HG02678 (cell line): ENCODE measurements around the gene ADARB2.

ENCODE experiments used
- ATAC-seq: cut with Tn5 transposase; IDR thresholded peaks from one replicate; pipeline ENCODE4 v1.9.1; 2021; ENCODE audit warnings: mild to moderate bottlenecking, moderate library complexity; ENCODE audit not compliant: unreplicated experiment

The ADARB2 gene

GRCh38 chr10:1378473-1378872, 358.9 kb downstream of the ADARB2 start:
- no peak for ATAC-seq

GRCh38 chr10:1377740-1378397, 359.5 kb downstream of the ADARB2 start:
- no peak for ATAC-seq

DNA sequence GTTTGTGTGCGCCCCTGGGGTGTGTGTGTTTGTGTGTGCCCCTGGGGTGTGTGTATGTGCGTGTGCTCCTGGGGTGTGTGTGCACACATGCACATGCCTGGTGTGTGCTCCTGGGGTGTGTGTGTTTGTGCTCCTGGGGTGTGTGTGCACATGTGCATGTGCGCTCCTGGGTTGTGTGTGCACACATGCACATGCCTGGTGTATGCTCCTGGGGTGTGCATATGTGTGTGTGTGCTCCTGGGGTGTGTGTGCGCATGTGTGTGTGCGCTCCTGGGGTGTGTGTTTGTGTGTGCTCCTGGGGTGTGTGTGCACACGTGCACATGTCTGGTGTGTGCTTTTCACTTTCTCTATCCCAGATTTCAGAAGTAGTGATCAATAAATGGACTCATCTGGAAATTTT, 360.1 kb downstream of the ADARB2 start:
- no peak for ATAC-seq

DNA sequence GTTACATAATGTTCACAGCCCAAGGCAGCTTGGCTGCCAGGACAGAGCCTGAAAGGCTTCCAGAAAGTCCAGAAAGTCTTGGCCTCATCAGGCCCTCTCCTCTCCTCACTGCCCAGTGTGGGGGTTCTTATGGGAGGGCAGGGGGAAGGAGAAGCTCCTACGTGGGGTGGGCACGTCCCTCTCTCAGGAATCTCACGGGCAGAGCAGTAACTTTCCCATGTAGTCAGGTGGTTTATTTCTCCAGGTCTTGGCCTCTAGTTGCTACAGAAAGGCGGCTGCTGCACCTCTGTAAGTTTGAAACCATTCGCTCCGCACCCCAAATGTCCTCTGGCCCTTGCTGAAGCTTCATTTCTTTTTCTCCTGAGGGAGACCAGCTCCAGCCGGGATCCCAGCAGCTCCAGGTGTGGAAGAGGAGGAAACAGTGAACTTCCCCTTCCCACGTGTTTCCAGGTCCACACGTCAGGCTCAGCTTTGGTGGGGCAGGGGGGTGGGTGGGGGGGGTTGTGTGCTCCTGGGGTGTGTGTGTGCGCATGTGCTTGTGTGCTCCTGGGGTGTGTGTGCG, 360.9 kb downstream of the ADARB2 start:
- ATAC-seq = no peak

- no peak for ATAC-seq
Observed at GRCh38 chr10:1375346-1376170, 361.8 kb downstream of the ADARB2 start.

- no peak for ATAC-seq
Observed at GRCh38 chr10:1374511-1375345, 362.6 kb downstream of the ADARB2 start.

- no peak for ATAC-seq
Observed at GRCh38 chr10:1373287-1373686, 364.0 kb downstream of the ADARB2 start.

GRCh38 chr10:1372212-1372611, 365.1 kb downstream of the ADARB2 start:
- no peak for ATAC-seq

DNA sequence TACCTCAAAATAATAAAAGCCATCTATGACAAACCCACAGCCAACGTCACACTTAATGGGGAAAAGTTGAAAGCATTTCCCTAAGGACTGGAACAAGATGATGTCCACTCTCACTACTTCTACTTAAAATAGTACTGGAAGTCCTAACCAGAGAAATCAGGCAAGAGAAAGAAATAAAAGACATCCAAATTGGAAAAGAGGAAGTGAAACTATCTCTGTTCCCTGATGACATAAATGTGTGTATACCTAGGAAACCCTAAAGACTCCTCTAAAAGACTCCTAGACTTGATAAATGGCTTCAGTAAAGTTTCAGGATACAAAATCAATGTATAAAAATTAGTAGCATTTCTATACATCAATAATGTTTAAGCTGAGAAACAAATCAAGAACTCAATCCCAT, 367.0 kb downstream of the ADARB2 start:
- ATAC-seq = no peak

- ATAC-seq = no peak
Observed at GRCh38 chr10:1369665-1370064, 367.7 kb downstream of the ADARB2 start.

DNA sequence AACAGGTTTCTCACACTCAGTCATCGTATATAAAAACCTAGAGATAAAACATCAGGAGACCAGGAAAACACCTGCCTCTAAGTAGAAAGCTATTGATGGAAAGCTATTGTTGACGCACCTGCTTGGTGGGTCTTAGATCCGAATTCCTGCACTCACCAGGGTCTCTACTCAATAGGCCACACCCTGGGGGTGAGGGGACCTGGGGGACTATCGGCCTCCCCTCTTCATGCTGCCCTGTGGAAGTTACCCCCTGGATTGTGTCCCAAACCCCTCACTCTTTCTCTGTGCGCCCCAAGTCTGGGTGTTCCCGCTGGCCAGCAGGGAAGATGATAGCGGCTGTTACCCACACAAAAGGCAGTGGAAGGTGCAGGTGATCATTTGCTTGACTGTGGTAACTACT, 368.1 kb downstream of the ADARB2 start:
- ATAC-seq = no peak

DNA sequence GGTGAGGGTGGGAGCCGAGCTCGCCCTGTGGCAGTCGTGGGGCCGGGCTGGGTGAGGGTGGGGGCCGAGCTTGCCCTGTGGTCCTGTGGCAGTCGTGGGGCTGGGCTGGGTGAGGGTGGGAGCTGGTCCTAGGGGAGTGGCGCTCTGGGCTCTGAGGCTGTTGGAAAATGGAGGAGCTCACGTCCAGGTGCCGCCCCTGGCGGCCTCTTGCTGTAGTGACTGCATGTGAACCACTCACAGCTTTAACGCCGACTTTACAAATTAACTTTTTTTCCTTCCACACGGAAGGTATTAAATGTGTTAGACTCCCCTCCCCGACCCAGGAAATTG, 368.5 kb downstream of the ADARB2 start:
- no peak for ATAC-seq

DNA sequence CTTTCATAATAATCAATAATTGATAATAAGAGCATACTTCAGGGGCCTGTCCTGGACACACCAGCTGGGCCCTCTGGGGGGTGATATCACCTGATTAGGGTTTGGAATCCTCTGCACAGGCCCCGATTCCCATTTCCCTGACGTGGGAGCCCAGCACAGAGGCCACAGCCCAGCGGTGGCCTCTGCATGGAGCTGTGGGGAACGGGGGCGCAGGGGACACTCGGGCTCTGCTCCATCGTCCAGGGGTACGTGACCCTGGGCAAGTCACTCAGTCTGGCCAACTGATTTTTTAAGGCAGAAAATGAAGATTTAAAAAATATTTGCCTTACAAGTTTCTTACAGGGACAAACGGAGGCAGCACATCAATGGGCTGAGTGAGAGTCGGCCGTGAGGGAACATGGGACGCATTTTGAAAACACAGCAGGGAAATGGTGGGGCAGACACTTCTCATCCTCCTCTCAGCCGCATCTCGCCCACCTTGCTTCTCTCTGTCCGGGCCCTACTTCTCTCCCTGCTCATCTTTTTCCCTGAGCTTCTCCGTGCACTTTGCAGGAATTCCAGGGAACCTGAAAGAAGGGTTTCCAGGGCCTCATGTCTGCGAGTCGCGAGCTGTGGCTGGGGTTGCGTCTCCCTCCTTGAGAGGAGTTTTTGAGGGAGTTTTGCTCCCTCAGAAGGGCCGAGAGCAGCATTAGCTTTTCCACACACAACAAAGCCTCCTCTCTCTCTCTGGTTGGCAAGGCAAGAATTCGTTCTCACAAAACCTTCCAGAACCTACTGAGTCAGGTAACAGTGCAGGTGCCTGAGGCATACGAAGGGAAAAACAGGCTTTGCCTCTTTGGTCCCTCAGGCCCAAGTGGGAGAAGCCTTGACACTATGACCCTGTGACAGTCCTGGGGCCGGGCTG, 369.1 kb downstream of the ADARB2 start:
- no peak for ATAC-seq

- ATAC-seq = no peak
Observed at GRCh38 chr10:1366811-1367425, 370.4 kb downstream of the ADARB2 start.

DNA sequence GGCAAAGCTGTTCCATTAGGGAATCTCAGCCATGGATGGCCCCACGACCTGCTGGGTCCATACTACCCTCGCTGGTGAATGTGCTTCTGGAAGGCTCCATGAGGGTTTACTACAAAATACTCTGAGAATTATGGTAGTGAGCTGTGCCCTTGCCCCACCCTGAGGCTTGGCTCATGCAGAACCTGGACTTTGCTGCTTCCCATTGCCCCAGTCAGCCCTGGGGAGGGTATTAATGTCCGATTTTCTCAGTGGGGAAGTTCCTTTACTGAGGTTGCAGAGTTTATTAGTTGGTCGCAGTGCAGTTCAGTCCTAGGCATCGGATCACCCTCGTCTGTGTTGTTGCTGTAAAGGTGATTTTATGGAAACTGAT, 371.0 kb downstream of the ADARB2 start:
- no peak for ATAC-seq

DNA sequence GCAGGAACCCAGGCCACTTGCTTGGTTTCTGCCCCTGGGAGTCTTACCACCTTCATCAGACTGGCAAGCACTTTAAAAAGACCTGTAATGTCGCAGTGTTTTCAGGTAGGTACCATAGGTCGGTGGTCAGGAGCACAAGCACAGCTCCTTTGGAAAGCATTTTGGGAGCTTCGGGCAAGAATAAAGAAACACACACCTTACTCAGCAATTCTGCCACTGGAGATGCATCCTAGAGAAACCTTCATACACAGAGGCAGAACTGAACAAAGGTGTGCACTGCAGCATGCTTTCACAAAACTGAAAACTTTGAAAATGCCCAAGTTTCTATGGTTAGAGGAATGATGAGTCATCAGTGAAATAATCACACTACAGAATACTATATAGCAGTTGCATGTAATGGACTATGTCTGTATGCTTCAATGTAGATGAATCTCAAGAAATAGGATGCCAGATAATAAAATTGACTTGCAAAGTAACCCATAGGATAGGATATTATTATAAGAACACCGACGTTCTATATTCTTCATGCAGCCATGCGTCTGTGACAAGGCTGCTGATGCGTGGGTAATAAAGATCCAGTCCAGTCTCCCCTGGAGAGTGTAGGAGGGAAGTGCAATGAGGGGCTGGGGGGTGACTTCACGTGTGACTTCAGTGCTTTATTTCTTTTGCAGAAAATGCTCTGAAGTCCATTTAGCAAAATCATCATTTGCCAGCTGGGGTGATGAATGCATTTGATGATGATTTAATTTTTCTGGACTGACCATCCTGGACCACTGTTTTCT, 371.6 kb downstream of the ADARB2 start:
- ATAC-seq = no peak

DNA sequence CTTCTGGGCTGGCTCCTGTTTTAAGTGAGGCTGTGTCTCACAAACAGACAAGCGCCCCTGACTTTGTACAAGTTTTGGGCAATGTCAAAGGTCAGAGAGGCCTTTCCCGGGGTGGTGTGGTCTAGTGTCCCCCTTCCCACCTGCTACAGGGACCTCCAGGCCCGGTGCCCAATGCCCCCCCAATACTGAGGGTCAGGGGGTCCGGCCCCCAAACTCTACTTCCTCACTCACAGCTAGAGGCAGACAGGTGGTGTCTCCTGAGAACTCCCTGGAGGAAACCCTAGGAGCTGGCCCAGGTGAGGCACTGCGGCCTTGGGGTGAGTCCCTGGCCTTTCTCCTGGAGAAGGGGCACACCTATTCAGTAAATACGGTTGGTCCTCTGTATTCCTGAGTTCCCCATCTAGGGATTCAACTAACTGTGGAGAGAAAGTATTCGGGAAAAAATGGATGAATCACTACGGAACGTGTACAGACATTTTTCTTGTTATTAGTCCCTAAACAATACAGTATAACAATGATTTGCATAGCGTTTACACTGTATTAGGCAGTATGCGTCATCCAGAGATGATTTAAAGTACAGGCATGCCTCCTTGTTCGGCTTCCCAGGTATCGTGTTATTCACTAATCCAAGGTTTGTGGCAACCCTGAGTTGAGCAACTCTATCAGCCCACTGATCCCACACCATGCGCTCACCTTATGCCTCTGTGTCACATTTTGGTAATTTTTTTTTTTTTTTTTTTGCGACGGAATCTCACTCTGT, 373.0 kb downstream of the ADARB2 start:
- no peak for ATAC-seq

DNA sequence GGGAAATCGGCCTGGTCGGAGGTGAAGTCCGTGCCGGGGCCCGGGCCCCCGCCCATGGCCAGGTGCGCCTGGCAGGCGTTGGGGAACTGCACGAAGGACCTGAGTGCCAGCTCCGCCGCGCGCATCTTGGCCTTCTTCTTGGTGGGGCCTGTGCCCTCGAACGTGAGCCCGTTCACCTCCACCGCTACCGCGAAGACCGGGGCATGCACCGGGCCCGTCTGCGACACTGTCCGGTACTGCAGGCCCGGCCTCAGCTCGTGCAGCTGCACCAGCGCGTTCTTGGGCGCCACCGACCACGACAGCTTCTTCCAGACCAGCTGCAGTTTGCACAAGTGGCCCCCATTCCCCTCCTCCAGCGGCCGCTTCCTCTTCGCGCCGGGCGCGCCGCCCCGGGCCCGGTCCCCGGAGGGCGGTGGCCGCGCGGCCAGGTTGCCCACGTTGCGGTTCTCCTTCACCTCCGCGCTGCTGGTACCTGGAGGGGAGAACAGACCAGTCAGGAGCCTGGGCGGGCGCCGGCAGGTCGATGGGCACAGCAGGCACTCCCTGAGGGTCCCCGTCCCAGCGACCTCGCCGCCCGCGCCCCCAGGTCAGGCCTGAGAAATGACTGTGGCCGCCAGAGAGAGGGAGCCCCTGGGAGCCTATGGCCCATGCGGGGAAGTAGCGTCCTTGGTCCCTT, 373.7 kb downstream of the ADARB2 start:
- ATAC-seq = no peak
